Bronchial epithelial cell (primary cell): ENCODE data around the gene SHTN1. TPM values are rescaled to one million over a fixed set of nuclear protein-coding genes. Genes with fewer than 3 reads are reported as not detected.

Source experiments
- DNase-seq: peaks from one replicate; pipeline ENCODE4 v3.0.0-alpha.2; 2010; ENCODE audit warnings: low read depth
- FAIRE-seq: peaks from 2 replicates; lab custom pipeline; 2011; peaks lifted over from hg19 to GRCh38; lab: Jason Lieb, UNC
- H3K27me3 ChIP-seq: 2 replicates; pipeline ENCODE4 v1.5.1; 2011; ENCODE audit warnings: low read length; ENCODE audit not compliant: control insufficient read depth, insufficient read depth
- H3K36me3 ChIP-seq: 2 replicates; pipeline ENCODE4 v1.5.1; 2011; ENCODE audit warnings: low read length; ENCODE audit not compliant: control insufficient read depth, insufficient read depth
- H3K4me3 ChIP-seq: 2 replicates; pipeline ENCODE4 v1.5.1; 2011; ENCODE audit warnings: mild to moderate bottlenecking, low read depth, low read length, control low read depth
- CTCF ChIP-seq: IDR thresholded peaks from 2 replicates; pipeline ENCODE4 v1.5.1; 2011; ENCODE audit warnings: mild to moderate bottlenecking, moderate library complexity, low read length, control low read depth, inconsistent platforms; ENCODE audit not compliant: insufficient read depth, severe bottlenecking
- total RNA-seq: library from RNA; depleted of rRNA; stranded (reverse); fragments of >200 nt; gene quantifications from 2 replicates; pipeline ENCODE4 v1.2.1, GENCODE V29; 2014

The SHTN1 gene
- total RNA-seq, 1 donor from 2014 or later = 2.1 TPM

GRCh38 chr10:116853287-116853686, 151.7 kb downstream of the SHTN1 start:
- Histone ChIP-seq H3K27me3 (no peaks in the 10 kb centered on the region), H3K4me3 (no peak overlapping the region), H3K36me3 (no peaks in the 10 kb centered on the region)
- TF ChIP-seq CTCF = no peak
- DNase-seq (no peak), FAIRE-seq (no peak)

- no peak for DNase-seq
- Histone ChIP-seq H3K36me3 (no peaks in the 10 kb centered on the region), H3K4me3 (no peak overlapping the region), H3K27me3 (no peaks in the 10 kb centered on the region)
- peak; percentile 50 for FAIRE-seq
- no peak for TF ChIP-seq CTCF
Measured at GRCh38 chr10:116852246-116852645, 152.7 kb downstream of the SHTN1 start.

GRCh38 chr10:116850058-116850611, 154.9 kb downstream of the SHTN1 start:
- Histone ChIP-seq H3K4me3 (peak overlapping the region; percentile 88), H3K36me3 (no peaks in the 10 kb centered on the region), H3K27me3 (no peaks in the 10 kb centered on the region)
- no peak for TF ChIP-seq CTCF
- DNase-seq = no peak
- no peak for FAIRE-seq

- peak; percentile 80 for DNase-seq
- H3K4me3 ChIP-seq = peak within 1 kb of the TSS; percentile 88
- H3K36me3 ChIP-seq = no peaks in the 10 kb centered on the region
- FAIRE-seq = no peak
- H3K27me3 ChIP-seq = no peaks in the 10 kb centered on the region
- TF ChIP-seq CTCF = no peak
Measured at GRCh38 chr10:116849248-116850057, 155.5 kb downstream of the SHTN1 start, which contains the start of gene ENO4. ENO4 (plus strand) TSS chr10:116849499; CDS start chr10:116849567, 68 bp downstream.

- FAIRE-seq (no peak), DNase-seq (no peak)
- H3K36me3 ChIP-seq = no peaks in the 10 kb centered on the region
- TF ChIP-seq CTCF = no peak
- H3K4me3 ChIP-seq = peak overlapping the region; percentile 88
- H3K27me3 ChIP-seq = no peaks in the 10 kb centered on the region
Measured at GRCh38 chr10:116848944-116849247, 156.1 kb downstream of the SHTN1 start.
